ENCODE measurements around the gene MEF2C. TPM values are rescaled to one million over a fixed set of nuclear protein-coding genes. Genes with fewer than 3 reads are reported as not detected.

The MEF2C gene
- polyA plus RNA-seq, 1 donor from 2014 or later, result 30.2 TPM

DNA sequence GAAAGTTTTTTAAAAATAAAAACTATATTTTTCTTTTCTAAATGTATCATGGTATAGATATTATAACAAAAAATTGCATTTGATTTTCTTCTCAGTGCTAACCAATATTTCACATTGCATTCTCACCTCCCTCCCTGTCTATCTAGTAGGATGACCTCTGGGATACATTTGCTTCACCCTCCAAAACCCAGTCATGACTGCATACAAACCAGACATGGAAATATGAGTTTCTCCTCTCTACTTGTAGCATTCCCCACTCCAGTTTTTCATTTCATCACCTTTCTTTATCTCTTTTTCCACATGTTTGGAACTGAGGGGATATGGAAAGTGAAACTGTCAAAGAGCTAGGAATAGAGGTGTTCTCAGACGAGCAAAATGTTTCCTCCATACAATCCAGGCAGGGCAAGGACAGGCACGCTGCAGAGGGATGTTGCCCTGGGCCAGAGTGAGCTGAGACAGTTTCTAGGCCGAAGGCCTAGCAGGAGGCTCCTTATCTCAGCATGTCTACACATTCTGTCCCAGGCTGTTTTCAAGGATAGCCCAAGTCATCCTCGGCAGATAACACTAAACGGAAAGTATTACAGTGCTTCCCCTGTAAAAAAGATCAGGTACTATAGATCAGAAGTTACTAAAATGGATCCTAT lies 46.7 kb downstream of the MEF2C start:
- no peak for TF ChIP-seq RAD21 (conservative IDR thresholded peaks at IDR 0.05)
- no peak for TF ChIP-seq MXI1 (conservative IDR thresholded peaks at IDR 0.05; ENCODE audit: poor library complexity, severe bottlenecking)
- TF ChIP-seq EP300 (conservative IDR thresholded peaks at IDR 0.05; ENCODE audit: poor library complexity, severe bottlenecking), result no peak
- TF ChIP-seq, protein P1, sequence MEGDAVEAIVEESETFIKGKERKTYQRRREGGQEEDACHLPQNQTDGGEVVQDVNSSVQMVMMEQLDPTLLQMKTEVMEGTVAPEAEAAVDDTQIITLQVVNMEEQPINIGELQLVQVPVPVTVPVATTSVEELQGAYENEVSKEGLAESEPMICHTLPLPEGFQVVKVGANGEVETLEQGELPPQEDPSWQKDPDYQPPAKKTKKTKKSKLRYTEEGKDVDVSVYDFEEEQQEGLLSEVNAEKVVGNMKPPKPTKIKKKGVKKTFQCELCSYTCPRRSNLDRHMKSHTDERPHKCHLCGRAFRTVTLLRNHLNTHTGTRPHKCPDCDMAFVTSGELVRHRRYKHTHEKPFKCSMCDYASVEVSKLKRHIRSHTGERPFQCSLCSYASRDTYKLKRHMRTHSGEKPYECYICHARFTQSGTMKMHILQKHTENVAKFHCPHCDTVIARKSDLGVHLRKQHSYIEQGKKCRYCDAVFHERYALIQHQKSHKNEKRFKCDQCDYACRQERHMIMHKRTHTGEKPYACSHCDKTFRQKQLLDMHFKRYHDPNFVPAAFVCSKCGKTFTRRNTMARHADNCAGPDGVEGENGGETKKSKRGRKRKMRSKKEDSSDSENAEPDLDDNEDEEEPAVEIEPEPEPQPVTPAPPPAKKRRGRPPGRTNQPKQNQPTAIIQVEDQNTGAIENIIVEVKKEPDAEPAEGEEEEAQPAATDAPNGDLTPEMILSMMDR (IDR thresholded peaks at IDR 0.05; ENCODE audit: poor library complexity, severe bottlenecking), result no peak
- no peak for TF ChIP-seq EZH2 (IDR thresholded peaks at IDR 0.05; ENCODE audit: borderline replicate concordance, insufficient read depth, low read length, poor library complexity, severe bottlenecking)
- TF ChIP-seq SMC3 (conservative IDR thresholded peaks at IDR 0.05; ENCODE audit: poor library complexity), result no peak
- no peak for TF ChIP-seq POLR2AphosphoS5 (IDR thresholded peaks at IDR 0.05)
- TF ChIP-seq TAF1 (IDR thresholded peaks at IDR 0.05; ENCODE audit: low read depth), result no peak
- TF ChIP-seq, protein P2, sequence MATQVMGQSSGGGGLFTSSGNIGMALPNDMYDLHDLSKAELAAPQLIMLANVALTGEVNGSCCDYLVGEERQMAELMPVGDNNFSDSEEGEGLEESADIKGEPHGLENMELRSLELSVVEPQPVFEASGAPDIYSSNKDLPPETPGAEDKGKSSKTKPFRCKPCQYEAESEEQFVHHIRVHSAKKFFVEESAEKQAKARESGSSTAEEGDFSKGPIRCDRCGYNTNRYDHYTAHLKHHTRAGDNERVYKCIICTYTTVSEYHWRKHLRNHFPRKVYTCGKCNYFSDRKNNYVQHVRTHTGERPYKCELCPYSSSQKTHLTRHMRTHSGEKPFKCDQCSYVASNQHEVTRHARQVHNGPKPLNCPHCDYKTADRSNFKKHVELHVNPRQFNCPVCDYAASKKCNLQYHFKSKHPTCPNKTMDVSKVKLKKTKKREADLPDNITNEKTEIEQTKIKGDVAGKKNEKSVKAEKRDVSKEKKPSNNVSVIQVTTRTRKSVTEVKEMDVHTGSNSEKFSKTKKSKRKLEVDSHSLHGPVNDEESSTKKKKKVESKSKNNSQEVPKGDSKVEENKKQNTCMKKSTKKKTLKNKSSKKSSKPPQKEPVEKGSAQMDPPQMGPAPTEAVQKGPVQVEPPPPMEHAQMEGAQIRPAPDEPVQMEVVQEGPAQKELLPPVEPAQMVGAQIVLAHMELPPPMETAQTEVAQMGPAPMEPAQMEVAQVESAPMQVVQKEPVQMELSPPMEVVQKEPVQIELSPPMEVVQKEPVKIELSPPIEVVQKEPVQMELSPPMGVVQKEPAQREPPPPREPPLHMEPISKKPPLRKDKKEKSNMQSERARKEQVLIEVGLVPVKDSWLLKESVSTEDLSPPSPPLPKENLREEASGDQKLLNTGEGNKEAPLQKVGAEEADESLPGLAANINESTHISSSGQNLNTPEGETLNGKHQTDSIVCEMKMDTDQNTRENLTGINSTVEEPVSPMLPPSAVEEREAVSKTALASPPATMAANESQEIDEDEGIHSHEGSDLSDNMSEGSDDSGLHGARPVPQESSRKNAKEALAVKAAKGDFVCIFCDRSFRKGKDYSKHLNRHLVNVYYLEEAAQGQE (IDR thresholded peaks at IDR 0.05; ENCODE audit: borderline replicate concordance), result no peak
- H3K9ac ChIP-seq (ENCODE audit: low read length), result no peak overlapping the region
- no peaks in the 10 kb centered on the region for H3K36me3 ChIP-seq (ENCODE audit: insufficient read depth, low read length)
- H3K9me3 ChIP-seq (ENCODE audit: low read length), result no peaks in the 10 kb centered on the region
- H3K4me3 ChIP-seq (ENCODE audit: low read length), result no peak overlapping the region
- H3K9me2 ChIP-seq (ENCODE audit: insufficient read depth, low read length), result no peaks in the 10 kb centered on the region
- H3F3A ChIP-seq (ENCODE audit: insufficient read depth, low read length, poor library complexity, severe bottlenecking), result no peaks in the 10 kb centered on the region
- no peaks in the 10 kb centered on the region for H3K79me2 ChIP-seq (replicated peaks; ENCODE audit: insufficient read depth, low read length)
- no peaks in the 10 kb centered on the region for H3K27me3 ChIP-seq (ENCODE audit: insufficient read depth, low read depth, low read length)
- no peak overlapping the region for H2AFZ ChIP-seq (ENCODE audit: low read depth, low read length)
- no peak overlapping the region for H3K4me2 ChIP-seq (ENCODE audit: low read length)
- H3K27ac ChIP-seq (ENCODE audit: low read length), result no peak overlapping the region
- H4K20me1 ChIP-seq (ENCODE audit: insufficient read depth), result no peaks in the 10 kb centered on the region

DNA sequence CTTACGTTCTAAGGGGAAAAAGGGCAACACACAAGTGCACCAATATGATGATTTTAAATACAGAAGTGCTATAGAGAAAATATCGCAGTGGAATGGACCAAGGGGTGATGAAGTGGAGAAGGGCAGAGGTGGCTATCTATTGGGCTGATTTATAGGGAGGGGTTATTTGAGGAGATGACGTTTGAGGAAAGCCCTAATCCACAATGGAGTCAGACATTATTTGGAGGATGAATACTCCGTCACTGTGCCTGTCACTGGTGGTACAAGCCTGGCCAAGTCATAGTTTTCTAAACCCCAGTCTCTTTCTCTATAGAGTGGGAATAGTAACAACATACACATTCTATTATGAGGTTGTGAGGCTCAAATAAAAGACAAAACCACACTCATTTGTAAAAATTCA lies 48.5 kb downstream of the MEF2C start:
- Histone ChIP-seq H3K36me3 (ENCODE audit: insufficient read depth, low read length) (no peaks in the 10 kb centered on the region), H3K27me3 (ENCODE audit: insufficient read depth, low read depth, low read length) (no peaks in the 10 kb centered on the region), H3F3A (ENCODE audit: insufficient read depth, low read length, poor library complexity, severe bottlenecking) (no peaks in the 10 kb centered on the region), H4K20me1 (ENCODE audit: insufficient read depth) (no peaks in the 10 kb centered on the region), H3K4me2 (ENCODE audit: low read length) (no peak overlapping the region), H2AFZ (ENCODE audit: low read depth, low read length) (no peak overlapping the region), H3K27ac (ENCODE audit: low read length) (no peak overlapping the region), H3K79me2 (replicated peaks; ENCODE audit: insufficient read depth, low read length) (no peaks in the 10 kb centered on the region), H3K9me2 (ENCODE audit: insufficient read depth, low read length) (no peaks in the 10 kb centered on the region), H3K9ac (ENCODE audit: low read length) (no peak overlapping the region), H3K9me3 (ENCODE audit: low read length) (no peaks in the 10 kb centered on the region), H3K4me3 (ENCODE audit: low read length) (no peak overlapping the region)
- TF ChIP-seq, protein P1 (IDR thresholded peaks at IDR 0.05; ENCODE audit: poor library complexity, severe bottlenecking), result no peak
- TF ChIP-seq POLR2AphosphoS5 (IDR thresholded peaks at IDR 0.05) (no peak), SMC3 (conservative IDR thresholded peaks at IDR 0.05; ENCODE audit: poor library complexity) (no peak), MXI1 (conservative IDR thresholded peaks at IDR 0.05; ENCODE audit: poor library complexity, severe bottlenecking) (no peak), RAD21 (conservative IDR thresholded peaks at IDR 0.05) (no peak), EP300 (conservative IDR thresholded peaks at IDR 0.05; ENCODE audit: poor library complexity, severe bottlenecking) (no peak), EZH2 (IDR thresholded peaks at IDR 0.05; ENCODE audit: borderline replicate concordance, insufficient read depth, low read length, poor library complexity, severe bottlenecking) (no peak), TAF1 (IDR thresholded peaks at IDR 0.05; ENCODE audit: low read depth) (no peak)
- TF ChIP-seq, protein P2 (IDR thresholded peaks at IDR 0.05; ENCODE audit: borderline replicate concordance), result no peak
